HL-60 (cell line): ENCODE data around the gene NEIL1.

Experiments used
- GABPA ChIP-seq: IDR thresholded peaks from 2 replicates; pipeline ENCODE4 v1.6.1; 2012; ENCODE audit warnings: low read depth
- POLR2AphosphoS5 ChIP-seq: IDR thresholded peaks from 2 replicates; pipeline ENCODE4 v1.6.1; 2012; ENCODE audit warnings: low read depth
- TF ChIP-seq, protein P1 (sequence below): IDR thresholded peaks from one replicate; pipeline ENCODE4 v1.5.1; 2011; ENCODE audit warnings: low read length, control low read depth, inconsistent platforms; ENCODE audit not compliant: insufficient read depth
- TF ChIP-seq, protein P2 (sequence below): IDR thresholded peaks from 2 replicates; pipeline ENCODE4 v1.6.1; 2012; ENCODE audit warnings: low read depth; ENCODE audit not compliant: insufficient replicate concordance

DNA sequence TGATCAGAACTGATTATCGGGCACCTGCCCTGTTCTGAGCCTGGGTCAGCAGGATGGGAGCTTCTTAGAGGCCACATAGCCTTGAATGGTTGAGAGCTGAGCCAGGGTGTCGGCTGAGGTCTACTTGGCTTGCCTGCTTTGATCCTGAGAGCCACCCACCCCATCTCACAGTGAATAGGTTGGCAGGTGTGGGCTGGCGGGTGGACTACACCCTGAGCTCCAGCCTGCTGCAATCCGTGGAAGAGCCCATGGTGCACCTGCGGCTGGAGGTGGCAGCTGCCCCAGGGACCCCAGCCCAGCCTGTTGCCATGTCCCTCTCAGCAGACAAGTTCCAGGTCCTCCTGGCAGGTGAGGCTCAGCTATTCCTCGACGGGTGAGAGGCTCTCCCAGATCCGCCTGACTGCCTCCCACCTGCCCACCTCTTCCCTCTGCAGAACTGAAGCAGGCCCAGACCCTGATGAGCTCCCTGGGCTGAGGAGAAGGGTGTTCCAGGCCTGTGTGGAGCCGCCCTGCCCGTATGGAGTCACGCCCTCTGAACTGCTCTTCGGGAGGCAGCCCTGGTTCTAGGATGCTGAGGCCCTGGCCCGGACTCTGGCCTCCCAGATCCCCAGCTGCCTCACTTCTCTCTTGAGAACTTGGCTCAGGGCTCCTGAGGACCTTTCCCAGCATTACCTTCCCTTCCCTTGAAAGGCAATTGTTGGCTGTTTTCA, 7.2 kb upstream of the NEIL1 start:
- TF ChIP-seq, protein P1, sequence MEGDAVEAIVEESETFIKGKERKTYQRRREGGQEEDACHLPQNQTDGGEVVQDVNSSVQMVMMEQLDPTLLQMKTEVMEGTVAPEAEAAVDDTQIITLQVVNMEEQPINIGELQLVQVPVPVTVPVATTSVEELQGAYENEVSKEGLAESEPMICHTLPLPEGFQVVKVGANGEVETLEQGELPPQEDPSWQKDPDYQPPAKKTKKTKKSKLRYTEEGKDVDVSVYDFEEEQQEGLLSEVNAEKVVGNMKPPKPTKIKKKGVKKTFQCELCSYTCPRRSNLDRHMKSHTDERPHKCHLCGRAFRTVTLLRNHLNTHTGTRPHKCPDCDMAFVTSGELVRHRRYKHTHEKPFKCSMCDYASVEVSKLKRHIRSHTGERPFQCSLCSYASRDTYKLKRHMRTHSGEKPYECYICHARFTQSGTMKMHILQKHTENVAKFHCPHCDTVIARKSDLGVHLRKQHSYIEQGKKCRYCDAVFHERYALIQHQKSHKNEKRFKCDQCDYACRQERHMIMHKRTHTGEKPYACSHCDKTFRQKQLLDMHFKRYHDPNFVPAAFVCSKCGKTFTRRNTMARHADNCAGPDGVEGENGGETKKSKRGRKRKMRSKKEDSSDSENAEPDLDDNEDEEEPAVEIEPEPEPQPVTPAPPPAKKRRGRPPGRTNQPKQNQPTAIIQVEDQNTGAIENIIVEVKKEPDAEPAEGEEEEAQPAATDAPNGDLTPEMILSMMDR, result no peak
- TF ChIP-seq POLR2AphosphoS5 (no peak), GABPA (no peak)
- TF ChIP-seq, protein P2, sequence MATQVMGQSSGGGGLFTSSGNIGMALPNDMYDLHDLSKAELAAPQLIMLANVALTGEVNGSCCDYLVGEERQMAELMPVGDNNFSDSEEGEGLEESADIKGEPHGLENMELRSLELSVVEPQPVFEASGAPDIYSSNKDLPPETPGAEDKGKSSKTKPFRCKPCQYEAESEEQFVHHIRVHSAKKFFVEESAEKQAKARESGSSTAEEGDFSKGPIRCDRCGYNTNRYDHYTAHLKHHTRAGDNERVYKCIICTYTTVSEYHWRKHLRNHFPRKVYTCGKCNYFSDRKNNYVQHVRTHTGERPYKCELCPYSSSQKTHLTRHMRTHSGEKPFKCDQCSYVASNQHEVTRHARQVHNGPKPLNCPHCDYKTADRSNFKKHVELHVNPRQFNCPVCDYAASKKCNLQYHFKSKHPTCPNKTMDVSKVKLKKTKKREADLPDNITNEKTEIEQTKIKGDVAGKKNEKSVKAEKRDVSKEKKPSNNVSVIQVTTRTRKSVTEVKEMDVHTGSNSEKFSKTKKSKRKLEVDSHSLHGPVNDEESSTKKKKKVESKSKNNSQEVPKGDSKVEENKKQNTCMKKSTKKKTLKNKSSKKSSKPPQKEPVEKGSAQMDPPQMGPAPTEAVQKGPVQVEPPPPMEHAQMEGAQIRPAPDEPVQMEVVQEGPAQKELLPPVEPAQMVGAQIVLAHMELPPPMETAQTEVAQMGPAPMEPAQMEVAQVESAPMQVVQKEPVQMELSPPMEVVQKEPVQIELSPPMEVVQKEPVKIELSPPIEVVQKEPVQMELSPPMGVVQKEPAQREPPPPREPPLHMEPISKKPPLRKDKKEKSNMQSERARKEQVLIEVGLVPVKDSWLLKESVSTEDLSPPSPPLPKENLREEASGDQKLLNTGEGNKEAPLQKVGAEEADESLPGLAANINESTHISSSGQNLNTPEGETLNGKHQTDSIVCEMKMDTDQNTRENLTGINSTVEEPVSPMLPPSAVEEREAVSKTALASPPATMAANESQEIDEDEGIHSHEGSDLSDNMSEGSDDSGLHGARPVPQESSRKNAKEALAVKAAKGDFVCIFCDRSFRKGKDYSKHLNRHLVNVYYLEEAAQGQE, result no peak
